Kidney epithelial cell (primary cell): Measurements from ENCODE around the gene FLNC. TPM values are rescaled to one million over a fixed set of nuclear protein-coding genes. Genes with fewer than 3 reads are reported as not detected.

Source experiments
- DNase-seq: peaks from one replicate; pipeline ENCODE4 v3.0.0-alpha.2; 2010; ENCODE audit warnings: low read depth
- H3K27me3 ChIP-seq: 2 replicates; pipeline ENCODE4 v1.6.0; 2011; ENCODE audit warnings: low read length; ENCODE audit not compliant: control insufficient read depth, insufficient read depth
- H3K36me3 ChIP-seq: 2 replicates; pipeline ENCODE4 v1.5.1; 2011; ENCODE audit warnings: low read length; ENCODE audit not compliant: control insufficient read depth, insufficient read depth
- H3K4me3 ChIP-seq: 2 replicates; pipeline ENCODE4 v1.5.1; 2011; ENCODE audit warnings: low read depth, mild to moderate bottlenecking, control low read depth, low read length
- CTCF ChIP-seq: IDR thresholded peaks from 2 replicates; pipeline ENCODE4 v1.5.1; 2011; ENCODE audit warnings: mild to moderate bottlenecking, moderate library complexity, low read length, control low read depth, inconsistent platforms; ENCODE audit not compliant: insufficient read depth, poor library complexity, severe bottlenecking
- total RNA-seq: library from RNA; depleted of rRNA; stranded (reverse); fragments of >200 nt; gene quantifications from 2 replicates; pipeline ENCODE4 v1.2.3, GENCODE V29; 2015

The FLNC gene
- total RNA-seq, 1 donor from 2014 or later = 243 TPM

GRCh38 chr7:128809363-128809762 is 20.8 kb upstream of the FLNC start:
- Histone ChIP-seq H3K27me3 (no peaks in the 10 kb centered on the region), H3K4me3 (no peak overlapping the region), H3K36me3 (no peaks in the 10 kb centered on the region)
- TF ChIP-seq CTCF = no peak
- DNase-seq = no peak

GRCh38 chr7:128810473-128810872 is 19.7 kb upstream of the FLNC start:
- no peak for DNase-seq
- Histone ChIP-seq H3K4me3 (no peak overlapping the region), H3K27me3 (no peaks in the 10 kb centered on the region), H3K36me3 (no peaks in the 10 kb centered on the region)
- TF ChIP-seq CTCF = no peak

GRCh38 chr7:128810997-128811396 is 19.2 kb upstream of the FLNC start:
- no peak for DNase-seq
- H3K27me3 ChIP-seq = no peaks in the 10 kb centered on the region
- H3K36me3 ChIP-seq = no peaks in the 10 kb centered on the region
- no peak overlapping the region for H3K4me3 ChIP-seq
- no peak for TF ChIP-seq CTCF

GRCh38 chr7:128811631-128812430 is 18.4 kb upstream of the FLNC start:
- DNase-seq = no peak
- Histone ChIP-seq H3K27me3 (no peaks in the 10 kb centered on the region), H3K36me3 (no peaks in the 10 kb centered on the region), H3K4me3 (no peak overlapping the region)
- no peak for TF ChIP-seq CTCF

GRCh38 chr7:128812514-128813168 is 17.6 kb upstream of the FLNC start:
- no peak overlapping the region for H3K4me3 ChIP-seq
- TF ChIP-seq CTCF = no peak
- H3K27me3 ChIP-seq = no peaks in the 10 kb centered on the region
- H3K36me3 ChIP-seq = no peaks in the 10 kb centered on the region
- no peak for DNase-seq

- Histone ChIP-seq H3K27me3 (peaks cover 2% of the 10 kb centered on the region), H3K36me3 (no peaks in the 10 kb centered on the region), H3K4me3 (no peak overlapping the region)
- no peak for DNase-seq
- no peak for TF ChIP-seq CTCF
These were observed 15.7 kb upstream of the FLNC start for GRCh38 chr7:128814499-128814898.
